Stimulated activated memory B cell treated with anti-CD40 and anti-IgM and Interleukin-4, amounts not matched to agents 10 μg/mL and 1 μg/mL and 100 μg/mL, for 72 hours (primary cell): Measurements from ENCODE around the gene RCBTB1.
"Not testable (repeated sequence)": the region's sequence is repeated elsewhere in the genome, so short reads cannot be mapped to it uniquely, and the experiment has no call there.

Experiments used
- ATAC-seq: fragments of 150-1000 bp; cut with Tn5 transposase; 2 replicates; pipeline ENCODE4 v1.10.0; 2021
- H3K27ac Mint-ChIP-seq: one replicate; pipeline ENCODE4 v1.8.0; 2022; ENCODE audit warnings: mild to moderate bottlenecking, mixed read lengths
- H3K27me3 Mint-ChIP-seq: one replicate; pipeline ENCODE4 v1.8.0; 2022; ENCODE audit warnings: mixed read lengths
- H3K36me3 Mint-ChIP-seq: one replicate; pipeline ENCODE4 v1.8.0; 2022; ENCODE audit warnings: mixed read lengths
- H3K4me1 Mint-ChIP-seq: one replicate; pipeline ENCODE4 v1.8.0; 2022; ENCODE audit warnings: mixed read lengths
- H3K4me3 Mint-ChIP-seq: one replicate; pipeline ENCODE4 v1.8.0; 2022; ENCODE audit warnings: mild to moderate bottlenecking, moderate library complexity, mixed read lengths
- H3K9me3 Mint-ChIP-seq: one replicate; pipeline ENCODE4 v1.8.0; 2022; ENCODE audit warnings: mixed read lengths

Gene RCBTB1

GRCh38 chr13:49612042-49612441 lies 26.7 kb upstream of the RCBTB1 start:
- not testable (repeated sequence) for H3K27ac Mint-ChIP-seq, H3K9me3 Mint-ChIP-seq, ATAC-seq, H3K4me1 Mint-ChIP-seq, H3K4me3 Mint-ChIP-seq, H3K27me3 Mint-ChIP-seq, H3K36me3 Mint-ChIP-seq

- Mint-ChIP-seq H3K9me3 (no peaks in the 10 kb centered on the region), H3K4me1 (peaks cover 11% of the 10 kb centered on the region), H3K4me3 (no peak overlapping the region), H3K27me3 (no peaks in the 10 kb centered on the region), H3K36me3 (no peaks in the 10 kb centered on the region), H3K27ac (no peak overlapping the region)
- no peak for ATAC-seq
These were observed 24.8 kb upstream of the RCBTB1 start for GRCh38 chr13:49610176-49610575.

GRCh38 chr13:49608651-49609331 lies 23.4 kb upstream of the RCBTB1 start:
- no peaks in the 10 kb centered on the region for H3K9me3 Mint-ChIP-seq
- no peaks in the 10 kb centered on the region for H3K27me3 Mint-ChIP-seq
- no peak overlapping the region for H3K4me3 Mint-ChIP-seq
- peaks cover 11% of the 10 kb centered on the region for H3K4me1 Mint-ChIP-seq
- no peak for ATAC-seq
- H3K36me3 Mint-ChIP-seq, result no peaks in the 10 kb centered on the region
- no peak overlapping the region for H3K27ac Mint-ChIP-seq

- H3K27ac Mint-ChIP-seq, result no peak overlapping the region
- H3K27me3 Mint-ChIP-seq, result no peaks in the 10 kb centered on the region
- ATAC-seq, result no peak
- H3K4me1 Mint-ChIP-seq, result peaks cover 11% of the 10 kb centered on the region
- H3K4me3 Mint-ChIP-seq, result no peak overlapping the region
- no peaks in the 10 kb centered on the region for H3K36me3 Mint-ChIP-seq
- H3K9me3 Mint-ChIP-seq, result no peaks in the 10 kb centered on the region
These were observed 22.4 kb upstream of the RCBTB1 start for GRCh38 chr13:49607761-49608160.

GRCh38 chr13:49606747-49607648 lies 21.6 kb upstream of the RCBTB1 start:
- Mint-ChIP-seq H3K27me3 (no peaks in the 10 kb centered on the region), H3K4me1 (peaks cover 11% of the 10 kb centered on the region), H3K27ac (peak overlapping the region; percentile 84), H3K4me3 (peak overlapping the region; percentile 78), H3K36me3 (no peaks in the 10 kb centered on the region), H3K9me3 (no peaks in the 10 kb centered on the region)
- peak; percentile 95 for ATAC-seq

GRCh38 chr13:49604570-49604969 lies 19.2 kb upstream of the RCBTB1 start:
- Mint-ChIP-seq H3K4me1 (peaks cover 11% of the 10 kb centered on the region), H3K27ac (no peak overlapping the region), H3K4me3 (no peak overlapping the region), H3K27me3 (no peaks in the 10 kb centered on the region), H3K36me3 (no peaks in the 10 kb centered on the region), H3K9me3 (no peaks in the 10 kb centered on the region)
- no peak for ATAC-seq

GRCh38 chr13:49602615-49603014 lies 17.3 kb upstream of the RCBTB1 start:
- not testable (repeated sequence) for H3K36me3 Mint-ChIP-seq, H3K9me3 Mint-ChIP-seq, ATAC-seq, H3K27me3 Mint-ChIP-seq, H3K4me1 Mint-ChIP-seq, H3K27ac Mint-ChIP-seq, H3K4me3 Mint-ChIP-seq

- Mint-ChIP-seq H3K36me3 (no peaks in the 10 kb centered on the region), H3K4me3 (no peak overlapping the region), H3K4me1 (peaks cover 4% of the 10 kb centered on the region), H3K27ac (no peak overlapping the region), H3K27me3 (no peaks in the 10 kb centered on the region), H3K9me3 (no peaks in the 10 kb centered on the region)
- ATAC-seq, result no peak
These were observed 16.6 kb upstream of the RCBTB1 start for GRCh38 chr13:49602005-49602404.

- no peak for ATAC-seq
These were observed 11.8 kb upstream of the RCBTB1 start for GRCh38 chr13:49597043-49597641.

GRCh38 chr13:49596221-49596620 lies 10.9 kb upstream of the RCBTB1 start:
- no peak for ATAC-seq
- H3K27me3 Mint-ChIP-seq, result no peaks in the 10 kb centered on the region
- no peaks in the 10 kb centered on the region for H3K36me3 Mint-ChIP-seq
- no peak overlapping the region for H3K4me3 Mint-ChIP-seq
- H3K27ac Mint-ChIP-seq, result no peak overlapping the region
- H3K9me3 Mint-ChIP-seq, result no peaks in the 10 kb centered on the region
- no peaks in the 10 kb centered on the region for H3K4me1 Mint-ChIP-seq

More at GRCh38 chr13:49597043-49597641, 11.8 kb upstream of the RCBTB1 start:
- H3K4me3 Mint-ChIP-seq, result no peak overlapping the region
- no peaks in the 10 kb centered on the region for H3K4me1 Mint-ChIP-seq
- H3K36me3 Mint-ChIP-seq, result no peaks in the 10 kb centered on the region
- H3K27me3 Mint-ChIP-seq, result no peaks in the 10 kb centered on the region
- no peak overlapping the region for H3K27ac Mint-ChIP-seq
- no peaks in the 10 kb centered on the region for H3K9me3 Mint-ChIP-seq

- no peaks in the 10 kb centered on the region for H3K4me1 Mint-ChIP-seq
- no peaks in the 10 kb centered on the region for H3K36me3 Mint-ChIP-seq
- no peak overlapping the region for H3K4me3 Mint-ChIP-seq
- H3K27me3 Mint-ChIP-seq, result no peaks in the 10 kb centered on the region
- ATAC-seq, result no peak
- no peak overlapping the region for H3K27ac Mint-ChIP-seq
- H3K9me3 Mint-ChIP-seq, result no peaks in the 10 kb centered on the region
These were observed 9.2 kb upstream of the RCBTB1 start for GRCh38 chr13:49594576-49594975.

- not testable (repeated sequence) for H3K4me1 Mint-ChIP-seq, ATAC-seq, H3K27ac Mint-ChIP-seq, H3K27me3 Mint-ChIP-seq, H3K36me3 Mint-ChIP-seq, H3K4me3 Mint-ChIP-seq, H3K9me3 Mint-ChIP-seq
These were observed 8.5 kb upstream of the RCBTB1 start for GRCh38 chr13:49593876-49594275.

- not testable (repeated sequence) for H3K27me3 Mint-ChIP-seq, H3K4me3 Mint-ChIP-seq, H3K27ac Mint-ChIP-seq, ATAC-seq, H3K9me3 Mint-ChIP-seq, H3K36me3 Mint-ChIP-seq
- H3K4me1 Mint-ChIP-seq, result peaks cover 12% of the 10 kb centered on the region
These were observed 5.4 kb upstream of the RCBTB1 start for GRCh38 chr13:49590714-49591113.

GRCh38 chr13:49587311-49587847 lies 2.0 kb upstream of the RCBTB1 start:
- peak overlapping the region; percentile 82 for H3K27ac Mint-ChIP-seq
- no peaks in the 10 kb centered on the region for H3K9me3 Mint-ChIP-seq
- no peak overlapping the region for H3K4me3 Mint-ChIP-seq
- ATAC-seq, result no peak
- no peaks in the 10 kb centered on the region for H3K27me3 Mint-ChIP-seq
- H3K36me3 Mint-ChIP-seq, result peaks cover 8% of the 10 kb centered on the region
- H3K4me1 Mint-ChIP-seq, result peaks cover 36% of the 10 kb centered on the region

GRCh38 chr13:49586717-49587116 lies 1.4 kb upstream of the RCBTB1 start:
- peaks cover 37% of the 10 kb centered on the region for H3K4me1 Mint-ChIP-seq
- H3K36me3 Mint-ChIP-seq, result peaks cover 10% of the 10 kb centered on the region
- no peaks in the 10 kb centered on the region for H3K27me3 Mint-ChIP-seq
- no peaks in the 10 kb centered on the region for H3K9me3 Mint-ChIP-seq
- H3K4me3 Mint-ChIP-seq, result peak overlapping the region; percentile 90
- peak overlapping the region; percentile 82 for H3K27ac Mint-ChIP-seq
- no peak for ATAC-seq
